ENCODE results near the gene URB2. TPM values are rescaled to one million over a fixed set of nuclear protein-coding genes. Genes with fewer than 3 reads are reported as not detected.

Gene URB2
- total RNA-seq, 4 donors from 2014 or later: 8.7 to 13.1 (median 10.0) TPM

DNA sequence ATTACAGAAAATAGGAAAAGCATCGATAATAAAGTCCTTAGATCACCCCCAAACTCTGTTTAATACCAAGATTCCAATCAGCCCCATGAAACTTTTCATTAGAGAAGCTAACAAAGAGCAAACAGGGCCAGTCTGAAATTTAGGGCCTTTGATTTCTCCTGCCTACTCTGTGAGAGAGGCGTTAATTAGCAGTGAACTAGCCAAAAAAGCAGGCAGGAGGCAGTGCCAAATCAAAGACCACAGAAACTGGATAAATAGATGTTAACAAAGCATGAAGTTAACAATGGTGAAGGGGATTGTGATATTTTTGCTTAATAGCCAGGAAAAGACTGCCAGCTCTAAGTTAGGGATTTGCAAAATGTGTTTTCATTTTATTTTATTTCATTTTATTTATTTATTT, 11.3 kb upstream of the URB2 start:
- 90 to 97% methylated on average over 2 of the region's 2 CpGs for WGBS, 2 donors
- H3K27me3 ChIP-seq: no peaks in the 10 kb centered on the region
- DNase-seq (ENCODE audit: low spot score in 2 of 2): no peak
- no peak for TF ChIP-seq EP300 (IDR thresholded peaks at IDR 0.05)
- TF ChIP-seq, protein P1, sequence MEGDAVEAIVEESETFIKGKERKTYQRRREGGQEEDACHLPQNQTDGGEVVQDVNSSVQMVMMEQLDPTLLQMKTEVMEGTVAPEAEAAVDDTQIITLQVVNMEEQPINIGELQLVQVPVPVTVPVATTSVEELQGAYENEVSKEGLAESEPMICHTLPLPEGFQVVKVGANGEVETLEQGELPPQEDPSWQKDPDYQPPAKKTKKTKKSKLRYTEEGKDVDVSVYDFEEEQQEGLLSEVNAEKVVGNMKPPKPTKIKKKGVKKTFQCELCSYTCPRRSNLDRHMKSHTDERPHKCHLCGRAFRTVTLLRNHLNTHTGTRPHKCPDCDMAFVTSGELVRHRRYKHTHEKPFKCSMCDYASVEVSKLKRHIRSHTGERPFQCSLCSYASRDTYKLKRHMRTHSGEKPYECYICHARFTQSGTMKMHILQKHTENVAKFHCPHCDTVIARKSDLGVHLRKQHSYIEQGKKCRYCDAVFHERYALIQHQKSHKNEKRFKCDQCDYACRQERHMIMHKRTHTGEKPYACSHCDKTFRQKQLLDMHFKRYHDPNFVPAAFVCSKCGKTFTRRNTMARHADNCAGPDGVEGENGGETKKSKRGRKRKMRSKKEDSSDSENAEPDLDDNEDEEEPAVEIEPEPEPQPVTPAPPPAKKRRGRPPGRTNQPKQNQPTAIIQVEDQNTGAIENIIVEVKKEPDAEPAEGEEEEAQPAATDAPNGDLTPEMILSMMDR (IDR thresholded peaks at IDR 0.05): no peak
- TF ChIP-seq POLR2A (IDR thresholded peaks at IDR 0.05): no peak
- peaks cover 0 to 48% (median 11%) of the 10 kb centered on the region in 3 donors for H3K36me3 ChIP-seq
- H3K4me3 ChIP-seq: no peak overlapping the region
- H3K4me1 ChIP-seq: peaks cover 0 to 12% (median 0%) of the 10 kb centered on the region in 4 donors
- H3K9me3 ChIP-seq: no peaks in the 10 kb centered on the region
- H3K27ac ChIP-seq: no peak overlapping the region

DNA sequence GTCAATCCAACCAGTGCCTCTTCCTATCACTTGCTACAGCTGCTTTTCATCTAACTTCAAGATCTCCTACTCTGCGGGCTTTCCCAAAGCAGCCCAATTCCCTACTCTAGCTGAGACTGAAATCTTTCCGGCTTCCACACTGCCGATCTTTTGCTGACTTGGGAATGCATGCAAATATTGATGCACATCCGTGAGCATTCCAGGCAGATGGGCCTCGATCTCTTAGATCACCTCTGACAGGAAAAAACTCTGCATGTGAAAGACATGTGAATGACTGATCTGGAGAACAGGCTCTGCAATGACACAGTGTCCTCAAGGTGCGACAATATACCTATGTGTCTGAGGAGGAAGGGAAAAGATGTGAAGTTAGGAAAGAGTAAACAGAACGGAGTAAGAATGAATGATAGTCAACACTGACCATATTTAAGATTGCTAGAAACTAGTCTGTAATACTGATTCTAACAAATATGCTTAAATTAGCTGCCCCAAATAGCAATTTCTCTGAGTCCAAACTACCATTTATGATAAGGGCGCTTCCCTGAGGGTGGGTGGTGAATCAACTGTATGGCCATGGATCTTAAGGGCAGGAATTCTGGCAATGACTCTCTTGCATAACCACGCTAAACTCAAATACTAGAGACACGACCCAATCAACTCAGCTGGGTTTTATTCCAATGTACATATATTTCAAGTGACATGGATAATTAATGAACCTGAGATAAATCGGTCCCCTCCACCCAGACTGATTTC, 8.5 kb upstream of the URB2 start:
- no peak overlapping the region for H3K4me3 ChIP-seq
- H3K27me3 ChIP-seq: no peaks in the 10 kb centered on the region
- no peaks in the 10 kb centered on the region for H3K9me3 ChIP-seq
- no peak overlapping the region for H3K27ac ChIP-seq
- H3K4me1 ChIP-seq: peaks cover 0 to 34% (median 0%) of the 10 kb centered on the region in 4 donors
- WGBS, 2 donors: 86 to 87% methylated on average over 11 of the region's 11 CpGs
- peaks cover 0 to 20% (median 0%) of the 10 kb centered on the region in 3 donors for H3K36me3 ChIP-seq
- no peak for TF ChIP-seq POLR2A (IDR thresholded peaks at IDR 0.05)
- TF ChIP-seq EP300 (IDR thresholded peaks at IDR 0.05): no peak
- TF ChIP-seq, protein P1 (IDR thresholded peaks at IDR 0.05): no peak
- no peak for DNase-seq (ENCODE audit: low spot score in 2 of 2)

DNA sequence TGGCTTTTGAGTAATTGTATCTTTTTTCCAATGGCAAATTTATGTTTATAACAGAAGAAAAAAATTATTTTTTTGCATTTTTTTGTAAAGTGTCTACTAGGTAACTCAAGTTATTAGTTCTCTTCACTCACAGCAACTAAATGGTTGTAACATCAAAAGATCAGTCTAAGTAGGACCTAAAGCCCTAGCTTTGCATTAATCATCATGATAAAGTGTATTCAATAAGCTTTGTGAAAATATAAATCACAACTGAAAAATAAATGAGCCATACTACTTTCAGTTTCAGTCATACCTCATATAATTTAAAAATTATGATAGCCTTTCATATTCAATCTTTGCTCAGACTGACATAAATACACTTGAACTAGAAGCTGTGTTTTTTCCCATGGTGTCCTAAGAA, 7.0 kb upstream of the URB2 start:
- TF ChIP-seq POLR2A (IDR thresholded peaks at IDR 0.05) (no peak), EP300 (IDR thresholded peaks at IDR 0.05) (no peak)
- TF ChIP-seq, protein P1 (IDR thresholded peaks at IDR 0.05): no peak
- Histone ChIP-seq H3K4me3 (no peak overlapping the region), H3K27ac (no peak overlapping the region), H3K36me3 (peaks cover 0 to 5% (median 0%) of the 10 kb centered on the region in 3 donors), H3K27me3 (no peaks in the 10 kb centered on the region), H3K4me1 (peaks cover 0 to 47% (median 3%) of the 10 kb centered on the region in 4 donors), H3K9me3 (no peaks in the 10 kb centered on the region)
- no peak for DNase-seq (ENCODE audit: low spot score in 2 of 2)

DNA sequence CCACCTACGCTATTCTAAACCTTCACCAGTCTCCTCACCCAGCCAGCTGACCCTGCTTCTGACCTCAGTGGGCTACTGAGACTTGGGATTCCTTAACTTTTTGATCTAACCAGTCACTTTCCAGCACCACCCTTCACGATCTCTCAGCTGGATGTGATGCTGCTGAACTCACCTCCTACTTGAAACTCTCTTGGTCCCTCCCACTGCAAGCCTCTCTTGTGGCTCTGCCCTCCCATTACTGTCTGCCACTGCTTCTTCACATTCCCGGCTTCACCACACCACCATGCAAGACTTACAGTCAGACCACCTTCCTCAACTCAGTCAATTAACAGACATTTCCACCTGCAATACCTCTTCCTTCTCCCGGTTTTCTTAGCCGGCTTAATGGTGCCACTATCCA, 6.4 kb upstream of the URB2 start:
- TF ChIP-seq POLR2A (IDR thresholded peaks at IDR 0.05) (no peak), EP300 (IDR thresholded peaks at IDR 0.05) (no peak)
- TF ChIP-seq, protein P1 (IDR thresholded peaks at IDR 0.05): no peak
- Histone ChIP-seq H3K4me3 (no peak overlapping the region), H3K27ac (no peak overlapping the region), H3K36me3 (no peaks in the 10 kb centered on the region), H3K9me3 (no peaks in the 10 kb centered on the region), H3K27me3 (no peaks in the 10 kb centered on the region), H3K4me1 (peaks cover 0 to 53% (median 9%) of the 10 kb centered on the region in 4 donors)
- no peak for DNase-seq (ENCODE audit: low spot score in 2 of 2)
- WGBS, 2 donors: 83 to 86% methylated on average over 5 of the region's 5 CpGs

DNA sequence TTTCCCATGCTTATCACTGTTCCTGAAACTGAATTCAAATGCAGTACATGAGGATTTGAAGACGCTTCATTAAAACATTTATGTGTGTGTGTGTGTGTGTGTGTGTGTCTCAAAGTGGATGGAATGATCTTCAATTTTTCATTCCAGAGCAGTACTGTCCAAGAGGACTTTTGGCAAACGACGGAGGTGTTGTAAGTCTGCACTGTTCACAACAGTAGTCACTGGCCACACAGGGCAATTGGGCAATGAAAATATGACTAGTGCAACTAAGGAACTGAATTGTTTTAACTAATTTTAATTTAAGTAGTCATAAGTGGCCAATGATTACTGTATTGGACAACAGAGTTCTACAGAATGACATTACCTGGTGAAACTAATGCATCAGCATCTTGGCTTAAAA, 5.2 kb upstream of the URB2 start:
- TF ChIP-seq POLR2A (IDR thresholded peaks at IDR 0.05) (no peak), EP300 (IDR thresholded peaks at IDR 0.05) (no peak)
- TF ChIP-seq, protein P1 (IDR thresholded peaks at IDR 0.05): no peak
- Histone ChIP-seq H3K27me3 (no peaks in the 10 kb centered on the region), H3K9me3 (no peaks in the 10 kb centered on the region), H3K36me3 (no peaks in the 10 kb centered on the region), H3K4me3 (no peak overlapping the region), H3K27ac (no peak overlapping the region), H3K4me1 (peaks cover 0 to 58% (median 11%) of the 10 kb centered on the region in 4 donors)
- 84 to 87% methylated on average over 3 of the region's 3 CpGs for WGBS, 2 donors
- DNase-seq (ENCODE audit: low spot score in 2 of 2): peak in 1 of 2 donors; percentile 18

All from tibial nerve (tissue), 4 donors.